HEK293 (cell line): ENCODE measurements around the gene TTLL10.

Experiments
- CTCF ChIP-seq: fragments of 450-650 bp; formaldehyde crosslinking; IDR thresholded peaks from 2 replicates; pipeline ENCODE4 v1.5.1; 2016; ENCODE audit warnings: missing biosample characterization, missing genetic modification characterization
- ZNF202 ChIP-seq: fragments of 450-650 bp; formaldehyde crosslinking; IDR thresholded peaks from 2 replicates; pipeline ENCODE4 v1.5.1; 2016; ENCODE audit warnings: missing biosample characterization, missing genetic modification characterization, borderline replicate concordance
- ZNF341 ChIP-seq: fragments of 450-650 bp; formaldehyde crosslinking; IDR thresholded peaks from 2 replicates; pipeline ENCODE4; 2016; ENCODE audit warnings: low read depth, missing biosample characterization, missing genetic modification characterization
- ZNF555 ChIP-seq: fragments of 450-650 bp; formaldehyde crosslinking; conservative IDR thresholded peaks from 2 replicates; pipeline ENCODE4 v1.5.1; 2017; ENCODE audit warnings: missing biosample characterization, mild to moderate bottlenecking, missing genetic modification characterization, inconsistent platforms
- TF ChIP-seq, protein P1 (sequence below): fragments of 450-650 bp; formaldehyde crosslinking; optimal IDR thresholded peaks from 2 replicates; pipeline ENCODE3; 2016; ENCODE audit warnings: missing biosample characterization, mild to moderate bottlenecking, missing genetic modification characterization
- TF ChIP-seq, protein P2 (sequence below): fragments of 450-650 bp; formaldehyde crosslinking; IDR thresholded peaks from 2 replicates; pipeline ENCODE4 v1.5.1; 2016; ENCODE audit warnings: missing biosample characterization, missing genetic modification characterization

DNA sequence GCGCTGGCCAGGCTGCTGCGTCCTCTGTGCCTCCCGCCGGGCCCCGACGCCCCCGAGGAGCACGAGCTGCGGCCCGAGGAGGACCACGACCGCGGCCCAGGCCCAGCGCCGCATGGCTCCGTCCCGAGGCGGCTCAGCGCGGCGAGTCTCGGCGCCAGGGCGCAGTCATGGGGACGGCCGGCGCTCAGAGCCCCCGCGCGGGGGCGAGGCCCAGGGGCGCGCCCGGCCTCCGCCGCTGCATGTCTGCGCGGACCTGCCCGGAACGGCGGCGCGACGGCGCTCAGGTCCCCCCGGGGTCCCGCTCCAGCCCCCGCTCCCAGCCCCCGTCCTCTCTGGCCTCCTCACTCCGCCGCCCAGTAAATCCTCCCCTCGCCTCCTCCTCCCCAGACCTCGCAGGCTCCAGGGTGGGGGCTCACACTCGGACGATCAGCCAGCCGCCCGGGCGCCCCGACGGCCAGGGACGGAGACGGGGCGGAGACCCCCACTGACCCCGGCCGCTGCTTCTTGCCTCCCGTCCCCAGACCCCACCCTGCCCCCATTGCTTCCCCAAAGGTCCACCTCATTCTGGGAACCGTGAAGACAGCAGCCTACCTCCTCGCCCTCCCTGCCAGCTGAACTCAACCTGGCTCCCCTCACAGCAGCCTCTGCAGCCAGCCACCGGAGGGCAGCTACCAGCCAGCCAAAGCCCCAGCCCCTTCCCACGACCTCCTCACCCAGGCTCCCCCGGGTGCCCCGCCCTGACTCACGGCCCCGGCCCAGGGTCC is 73.1 kb downstream of the TTLL10 start, which contains the start of gene C1QTNF12:
- TF ChIP-seq ZNF202 (tag by site-specific recombination) = no peak
- TF ChIP-seq, protein P1, sequence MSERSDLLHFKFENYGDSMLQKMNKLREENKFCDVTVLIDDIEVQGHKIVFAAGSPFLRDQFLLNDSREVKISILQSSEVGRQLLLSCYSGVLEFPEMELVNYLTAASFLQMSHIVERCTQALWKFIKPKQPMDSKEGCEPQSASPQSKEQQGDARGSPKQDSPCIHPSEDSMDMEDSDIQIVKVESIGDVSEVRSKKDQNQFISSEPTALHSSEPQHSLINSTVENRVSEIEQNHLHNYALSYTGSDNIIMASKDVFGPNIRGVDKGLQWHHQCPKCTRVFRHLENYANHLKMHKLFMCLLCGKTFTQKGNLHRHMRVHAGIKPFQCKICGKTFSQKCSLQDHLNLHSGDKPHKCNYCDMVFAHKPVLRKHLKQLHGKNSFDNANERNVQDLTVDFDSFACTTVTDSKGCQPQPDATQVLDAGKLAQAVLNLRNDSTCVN (tag by site-specific recombination) = no peak
- TF ChIP-seq ZNF341 (tag by site-specific recombination) = no peak
- TF ChIP-seq, protein P2, sequence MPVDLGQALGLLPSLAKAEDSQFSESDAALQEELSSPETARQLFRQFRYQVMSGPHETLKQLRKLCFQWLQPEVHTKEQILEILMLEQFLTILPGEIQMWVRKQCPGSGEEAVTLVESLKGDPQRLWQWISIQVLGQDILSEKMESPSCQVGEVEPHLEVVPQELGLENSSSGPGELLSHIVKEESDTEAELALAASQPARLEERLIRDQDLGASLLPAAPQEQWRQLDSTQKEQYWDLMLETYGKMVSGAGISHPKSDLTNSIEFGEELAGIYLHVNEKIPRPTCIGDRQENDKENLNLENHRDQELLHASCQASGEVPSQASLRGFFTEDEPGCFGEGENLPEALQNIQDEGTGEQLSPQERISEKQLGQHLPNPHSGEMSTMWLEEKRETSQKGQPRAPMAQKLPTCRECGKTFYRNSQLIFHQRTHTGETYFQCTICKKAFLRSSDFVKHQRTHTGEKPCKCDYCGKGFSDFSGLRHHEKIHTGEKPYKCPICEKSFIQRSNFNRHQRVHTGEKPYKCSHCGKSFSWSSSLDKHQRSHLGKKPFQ (tag by site-specific recombination) = no peak
- TF ChIP-seq ZNF555 = no peak
- TF ChIP-seq CTCF (tag by site-specific recombination) = no peak
